CD4-positive, alpha-beta memory T cell (primary cell): ENCODE results near the gene REXO1. TPM values are rescaled to one million over a fixed set of nuclear protein-coding genes. Genes with fewer than 3 reads are reported as not detected.

Experiments
- CTCF ChIA-PET: fragments of 350-600 bp; sonication (Branson Sonifier 250); formaldehyde crosslinking; loops from one replicate; lab custom pipeline; 2021; ENCODE audit warnings: inconsistent platforms; ENCODE audit not compliant: partially characterized antibody; lab: Charles Lee
- POLR2A ChIA-PET: fragments of 350-600 bp; sonication (Branson Sonifier 250); formaldehyde crosslinking; loops from one replicate; lab custom pipeline; 2021; ENCODE audit not compliant: partially characterized antibody; lab: Charles Lee
- DNase-seq, 5 donors: peaks; one replicate each; pipeline versions ENCODE4 v3.0.0 to v3.0.0-alpha.2; 2020 to 2022; ENCODE audit warnings: mixed read lengths in 1 of 5
- H3K27ac ChIP-seq: one replicate; pipeline ENCODE4 v1.7.0; 2013; ENCODE audit warnings: low read depth, low read length
- H3K27me3 ChIP-seq: 2 replicates; pipeline ENCODE4 v1.7.0; 2013; ENCODE audit warnings: mild to moderate bottlenecking, low read length, moderate library complexity; ENCODE audit not compliant: insufficient read depth
- H3K36me3 ChIP-seq: 2 replicates; pipeline ENCODE4 v1.7.0; 2013; ENCODE audit warnings: mild to moderate bottlenecking, low read length, moderate library complexity; ENCODE audit not compliant: insufficient read depth
- H3K4me1 ChIP-seq: 2 replicates; pipeline ENCODE4 v1.7.0; 2013; ENCODE audit warnings: mild to moderate bottlenecking, low read length, moderate library complexity; ENCODE audit not compliant: insufficient read depth
- H3K4me3 ChIP-seq, 2 donors: one replicate each; pipeline ENCODE4 v1.7.0; 2013; ENCODE audit warnings: low read length in 2 of 2, mild to moderate bottlenecking in 1 of 2
- H3K9me3 ChIP-seq, 2 donors: one replicate each; pipeline ENCODE4 v1.7.0; 2013; ENCODE audit warnings: low read length in 2 of 2, control low read depth in 1 of 2; ENCODE audit not compliant: control insufficient read depth in 1 of 2
- H3K27ac Mint-ChIP-seq, 7 donors: one replicate each; pipeline ENCODE4 v1.8.0; 2020 to 2021; ENCODE audit warnings: mixed read lengths in 7 of 7, mild to moderate bottlenecking in 6 of 7, inconsistent platforms in 3 of 7, moderate library complexity in 3 of 7
- H3K27me3 Mint-ChIP-seq, 2 donors: one replicate each; pipeline ENCODE4 v1.8.0; 2020 to 2021; ENCODE audit warnings: mixed read lengths in 2 of 2
- H3K36me3 Mint-ChIP-seq, 2 donors: one replicate each; pipeline ENCODE4 v1.8.0; 2020 to 2021; ENCODE audit warnings: mixed read lengths in 2 of 2, inconsistent platforms in 1 of 2, mild to moderate bottlenecking in 1 of 2
- H3K4me1 Mint-ChIP-seq, 4 donors: one replicate each; pipeline ENCODE4 v1.8.0; 2020 to 2021; ENCODE audit warnings: mixed read lengths in 4 of 4, mild to moderate bottlenecking in 1 of 4
- H3K4me3 Mint-ChIP-seq, 8 donors: one replicate each; pipeline ENCODE4 v1.8.0; 2020 to 2021; ENCODE audit warnings: mixed read lengths in 8 of 8, mild to moderate bottlenecking in 7 of 8, moderate library complexity in 6 of 8, inconsistent platforms in 3 of 8
- H3K9me3 Mint-ChIP-seq, 8 donors: one replicate each; pipeline ENCODE4 v1.8.0; 2020 to 2021; ENCODE audit warnings: mixed read lengths in 8 of 8, mild to moderate bottlenecking in 5 of 8, inconsistent platforms in 3 of 8, moderate library complexity in 1 of 8
- intact Hi-C: fragments of 100-400 bp; cut with micrococcal nuclease; formaldehyde crosslinking; loops from one replicate; pipeline ENCODE4 v1.15.1; 2023
- polyA plus RNA-seq, 2 donors: library from polyadenylated mRNA; unstranded; fragments of 300-500 nt; fragmentation: Illumina TruSeq; gene quantifications; one replicate each; pipeline ENCODE4 v1.2.3, GENCODE V29; 2021
- total RNA-seq, 2 experiments: library from RNA; stranded (reverse); gene quantifications; one replicate each; pipeline ENCODE4 v1.2.3, GENCODE V29; 2021

The REXO1 gene
- total and polyA plus RNA-seq, 4 experiments from 2014 or later = 1.5 to 57.3 (median 34.5) TPM

DNA sequence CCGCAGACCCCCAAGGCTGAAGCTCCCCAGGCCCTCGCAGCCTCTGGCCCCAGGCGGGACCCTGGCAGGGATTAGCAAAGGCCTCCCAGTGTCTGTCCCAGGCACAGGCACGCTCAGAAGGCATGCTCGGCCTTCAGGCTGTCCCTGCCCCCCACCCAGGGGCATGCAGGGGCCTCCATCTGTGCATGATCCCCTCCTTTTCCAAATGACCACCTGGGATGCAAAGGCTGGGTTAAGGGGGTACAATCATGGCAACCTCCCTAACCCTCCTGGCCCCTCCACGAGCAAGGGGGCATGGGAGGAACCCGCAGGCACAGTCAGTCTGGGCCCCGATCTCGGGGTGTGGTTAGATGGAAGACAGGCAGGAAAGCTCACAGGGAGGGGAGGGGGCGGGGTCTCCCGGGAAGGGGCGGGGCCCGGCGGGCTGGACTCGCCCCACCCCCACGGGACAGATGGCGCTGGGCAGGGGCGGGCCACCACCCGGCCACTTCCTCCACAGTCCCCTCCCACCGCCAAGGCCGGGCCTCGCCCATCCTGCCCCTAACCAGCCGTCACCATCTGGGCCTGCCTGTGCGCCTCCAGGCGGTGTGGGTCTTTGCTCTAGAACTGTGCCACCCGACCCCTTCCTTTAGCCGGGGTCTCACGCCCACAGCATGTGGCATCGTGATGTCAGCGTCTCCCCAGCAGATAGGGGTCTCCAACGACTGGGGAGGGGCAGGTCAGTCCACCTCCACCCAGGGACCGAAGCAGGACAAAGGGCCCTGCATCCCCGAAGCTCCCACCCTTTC lies 7.0 kb upstream of the REXO1 start:
- Mint-ChIP-seq H3K4me1 (peaks cover 25 to 72% (median 45%) of the 10 kb centered on the region in 4 donors), H3K4me3 (peak overlapping the region; percentile 82 to 89 (median 86)), H3K36me3 (peaks cover 0 to 4% of the 10 kb centered on the region in 2 donors), H3K9me3 (peaks cover 0 to 3% (median 0%) of the 10 kb centered on the region in 8 donors), H3K27me3 (no peaks in the 10 kb centered on the region), H3K27ac (peak overlapping the region; percentile 89 to 94 (median 93))
- intact Hi-C loops = loop anchor here (1.0 kb wide), 1 partner anchor 9 kb away; no protein-coding TSS in a partner anchor
- ChIA-PET POLR2A (interaction anchor here (0.7 to 5.1 kb wide), 8 partner anchors 9 to 756 kb away, joined by 3 to 41 read pairs (median 5); partner anchors contain the start of genes ABHD17A and MKNK2), CTCF (interaction anchor here (1.8 kb wide), 1 partner anchor 11 kb away, joined by 4 read pairs; no protein-coding TSS in a partner anchor)
- H3K27me3 ChIP-seq = no peaks in the 10 kb centered on the region
- H3K36me3 ChIP-seq = no peaks in the 10 kb centered on the region
- H3K27ac ChIP-seq = peak overlapping the region; percentile 73
- peak; percentile 81 to 85 (median 84) for DNase-seq
- H3K4me3 ChIP-seq = peak overlapping the region; percentile 67 to 77
- H3K9me3 ChIP-seq = no peaks in the 10 kb centered on the region
- H3K4me1 ChIP-seq = peaks cover 86% of the 10 kb centered on the region

DNA sequence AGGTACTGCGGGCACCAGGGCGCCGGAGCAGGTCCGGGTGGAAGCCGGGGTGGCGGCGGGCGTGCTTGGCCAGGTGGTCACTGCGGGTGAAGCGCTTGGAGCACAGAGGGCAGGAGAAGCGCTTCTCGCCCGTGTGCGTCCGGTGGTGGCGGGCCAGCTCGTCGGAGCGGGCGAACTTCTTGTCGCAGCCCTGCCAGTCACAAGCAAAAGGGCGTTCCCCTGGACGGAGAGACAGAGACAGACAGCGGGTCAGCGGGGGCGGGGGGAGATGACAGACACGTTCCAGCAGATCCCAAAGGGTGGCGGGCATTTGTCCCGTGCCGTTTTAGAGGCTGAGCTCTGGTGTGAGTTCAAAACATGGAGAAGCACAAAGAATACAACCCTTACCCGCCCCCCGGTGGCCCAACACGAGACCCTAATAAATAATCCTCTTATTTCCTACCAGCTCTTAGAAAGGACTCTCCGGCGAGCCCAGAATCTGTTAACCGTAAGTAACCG lies 6.3 kb upstream of the REXO1 start:
- POLR2A ChIA-PET = interaction anchor here (1.3 to 5.1 kb wide), 4 partner anchors 10 to 29 kb away, joined by 5 to 41 read pairs (median 12); partner anchors contain the start of gene ABHD17A
- CTCF ChIA-PET = interaction anchor here (1.8 kb wide), 1 partner anchor 12 kb away, joined by 4 read pairs; no protein-coding TSS in a partner anchor

DNA sequence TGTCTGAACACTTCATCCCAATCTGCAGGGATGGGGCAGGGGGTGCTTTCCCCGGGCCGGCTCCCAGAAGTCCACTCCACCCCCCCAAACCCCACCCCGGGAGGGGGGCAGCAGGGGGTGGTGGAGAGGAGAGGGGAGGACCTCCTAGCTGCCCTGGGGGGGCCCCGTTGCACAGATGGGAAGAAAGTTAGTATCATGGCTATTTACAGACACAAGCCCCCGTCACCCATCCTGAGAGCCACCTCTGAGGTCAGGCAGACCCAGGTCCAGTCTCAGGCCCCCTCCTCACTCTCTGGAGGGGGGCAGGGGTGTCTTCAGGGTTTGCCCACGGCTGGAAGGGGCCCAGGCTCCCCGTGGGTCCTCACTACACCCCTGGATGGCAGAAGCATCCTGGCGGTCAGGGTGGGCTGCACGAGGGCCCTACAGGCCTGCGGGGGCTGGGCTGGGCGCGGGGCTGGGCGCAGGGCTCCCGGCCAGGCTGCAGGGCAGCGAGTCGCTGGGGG lies 5.8 kb upstream of the REXO1 start:
- Histone ChIP-seq H3K27ac (no peak overlapping the region), H3K9me3 (no peaks in the 10 kb centered on the region), H3K4me1 (peaks cover 77% of the 10 kb centered on the region), H3K4me3 (no peak overlapping the region), H3K27me3 (no peaks in the 10 kb centered on the region), H3K36me3 (no peaks in the 10 kb centered on the region)
- H3K4me1 Mint-ChIP-seq = peaks cover 27 to 70% (median 45%) of the 10 kb centered on the region in 4 donors
- no peaks in the 10 kb centered on the region for H3K27me3 Mint-ChIP-seq
- H3K36me3 Mint-ChIP-seq = peaks cover 0 to 4% of the 10 kb centered on the region in 2 donors
- peaks cover 0 to 4% (median 0%) of the 10 kb centered on the region in 8 donors for H3K9me3 Mint-ChIP-seq
- intact Hi-C loops = no loop called here
- DNase-seq = peak in 1 of 5 donors; percentile 43
- ChIA-PET POLR2A (interaction anchor here (0.9 to 2.6 kb wide), 4 partner anchors 10 to 231 kb away, joined by 3 to 18 read pairs (median 4); no protein-coding TSS in a partner anchor), CTCF (interaction anchor here (1.8 kb wide), 1 partner anchor 12 kb away, joined by 4 read pairs; no protein-coding TSS in a partner anchor)
- no peak overlapping the region for H3K27ac Mint-ChIP-seq
- no peak overlapping the region for H3K4me3 Mint-ChIP-seq

More for the DNA sequence above, 6.3 kb upstream of the REXO1 start:
- Mint-ChIP-seq H3K9me3 (peaks cover 0 to 4% (median 0%) of the 10 kb centered on the region in 8 donors), H3K4me1 (peaks cover 30 to 71% (median 47%) of the 10 kb centered on the region in 4 donors), H3K36me3 (peaks cover 0 to 4% of the 10 kb centered on the region in 2 donors), H3K4me3 (peak overlapping the region in 7 of 8 donors; percentile 49 to 89 (median 75)), H3K27me3 (no peaks in the 10 kb centered on the region), H3K27ac (peak overlapping the region; percentile 64 to 93 (median 89))
- H3K36me3 ChIP-seq = no peaks in the 10 kb centered on the region
- no peak for DNase-seq
- no peaks in the 10 kb centered on the region for H3K27me3 ChIP-seq
- peak overlapping the region; percentile 73 for H3K27ac ChIP-seq
- H3K4me1 ChIP-seq = peaks cover 79% of the 10 kb centered on the region
- intact Hi-C loops = loop anchor here (1.0 kb wide), 1 partner anchor 10 kb away; no protein-coding TSS in a partner anchor
- H3K9me3 ChIP-seq = no peaks in the 10 kb centered on the region
- H3K4me3 ChIP-seq = no peak overlapping the region

DNA sequence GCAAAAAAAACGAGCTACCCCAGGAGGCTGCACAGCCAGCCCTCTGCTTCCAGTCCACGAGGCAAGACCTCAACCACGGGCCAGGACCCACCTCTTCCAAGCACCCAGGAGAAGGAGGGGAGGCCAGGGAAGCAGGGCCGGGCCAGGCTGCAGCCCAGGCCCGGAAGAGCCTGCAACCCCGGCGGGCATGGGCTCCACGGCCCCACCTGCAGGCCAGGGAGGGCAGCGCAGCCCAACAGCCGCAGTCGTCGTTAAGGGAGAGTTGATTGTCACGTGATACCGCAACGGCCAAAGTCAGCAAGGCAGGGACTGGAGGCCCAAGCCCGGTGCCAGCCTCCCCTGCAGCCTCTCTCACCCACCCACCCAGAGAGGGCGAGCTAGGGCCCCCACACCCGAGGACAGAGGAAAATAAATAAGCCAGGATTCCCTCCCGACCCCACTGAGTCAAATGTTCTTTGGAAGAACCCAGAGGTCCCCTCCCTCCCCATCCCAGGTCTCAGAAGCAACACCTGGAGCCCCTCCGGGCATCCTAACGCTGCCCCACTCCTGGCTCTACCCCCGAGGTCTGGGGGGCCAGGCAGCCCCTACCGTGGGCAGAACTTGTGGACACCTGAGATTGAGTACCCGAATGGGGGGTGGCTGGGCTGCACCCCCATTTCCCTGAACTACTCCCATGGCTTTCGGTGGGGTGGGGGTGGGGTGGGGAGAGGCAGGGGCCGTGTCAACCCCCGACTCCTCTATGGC lies 5.2 kb upstream of the REXO1 start:
- peak overlapping the region; percentile 73 to 93 (median 80) for H3K4me3 Mint-ChIP-seq
- H3K4me1 Mint-ChIP-seq = peaks cover 29 to 70% (median 46%) of the 10 kb centered on the region in 4 donors
- DNase-seq = peak; percentile 75 to 84 (median 77)
- peaks cover 0 to 4% (median 0%) of the 10 kb centered on the region in 8 donors for H3K9me3 Mint-ChIP-seq
- intact Hi-C loops = loop anchor here (1.0 kb wide), 1 partner anchor 52 kb away; the partner anchor contains the start of genes ADAT3 and SCAMP4
- Histone ChIP-seq H3K4me1 (peaks cover 76% of the 10 kb centered on the region), H3K9me3 (no peaks in the 10 kb centered on the region), H3K4me3 (no peak overlapping the region), H3K27me3 (no peaks in the 10 kb centered on the region), H3K27ac (no peak overlapping the region), H3K36me3 (no peaks in the 10 kb centered on the region)
- ChIA-PET CTCF (interaction anchor here (0.6 to 1.2 kb wide), 3 partner anchors 11 to 44 kb away, joined by 3 read pairs; no protein-coding TSS in a partner anchor), POLR2A (interaction anchor here (0.9 to 1.2 kb wide), 2 partner anchors 11 to 232 kb away, joined by 3 read pairs; no protein-coding TSS in a partner anchor)
- peaks cover 0 to 7% of the 10 kb centered on the region in 2 donors for H3K36me3 Mint-ChIP-seq
- H3K27ac Mint-ChIP-seq = peak overlapping the region; percentile 92 to 96 (median 93)
- H3K27me3 Mint-ChIP-seq = no peaks in the 10 kb centered on the region

GRCh38 chr19:1852581-1853128 lies 4.4 kb upstream of the REXO1 start:
- Histone ChIP-seq H3K27ac (peak overlapping the region; percentile 35), H3K36me3 (no peaks in the 10 kb centered on the region), H3K9me3 (no peaks in the 10 kb centered on the region), H3K27me3 (no peaks in the 10 kb centered on the region), H3K4me1 (peaks cover 70% of the 10 kb centered on the region), H3K4me3 (no peak overlapping the region)
- ChIA-PET CTCF (interaction anchor here (0.9 to 1.2 kb wide), 2 partner anchors 12 to 30 kb away, joined by 3 read pairs; no protein-coding TSS in a partner anchor), POLR2A (interaction anchor here (0.9 kb wide), 1 partner anchor 9 kb away, joined by 3 read pairs; no protein-coding TSS in a partner anchor)
- H3K4me1 Mint-ChIP-seq = peaks cover 26 to 62% (median 43%) of the 10 kb centered on the region in 4 donors
- peaks cover 0 to 4% (median 0%) of the 10 kb centered on the region in 8 donors for H3K9me3 Mint-ChIP-seq
- no peaks in the 10 kb centered on the region for H3K27me3 Mint-ChIP-seq
- intact Hi-C loops = loop anchor here (1.0 kb wide), 1 partner anchor 53 kb away; the partner anchor contains the start of genes ADAT3 and SCAMP4
- peak overlapping the region in 1 of 8 donors; percentile 5 for H3K4me3 Mint-ChIP-seq
- DNase-seq = no peak
- H3K36me3 Mint-ChIP-seq = peaks cover 0 to 8% of the 10 kb centered on the region in 2 donors
- H3K27ac Mint-ChIP-seq = peak overlapping the region in 5 of 7 donors; percentile 92 to 96 (median 93)
